ENCODE results near the gene STXBP5.

STXBP5 gene

GRCh38 chr6:147159536-147160374, 44.5 kb upstream of the STXBP5 start:
- H3K4me3 ChIP-seq (ENCODE audit: low read length): no peak overlapping the region
- no peak for DNase-seq (ENCODE audit: low read depth)
- no peak for TF ChIP-seq CTCF (conservative IDR thresholded peaks at IDR 0.05; ENCODE audit: low read length)

GRCh38 chr6:147160593-147160992, 43.6 kb upstream of the STXBP5 start:
- no peak for DNase-seq (ENCODE audit: low read depth)

GRCh38 chr6:147161253-147161973, 42.8 kb upstream of the STXBP5 start:
- TF ChIP-seq CTCF (conservative IDR thresholded peaks at IDR 0.05; ENCODE audit: low read length): no peak
- DNase-seq (ENCODE audit: low read depth): no peak
- no peak overlapping the region for H3K4me3 ChIP-seq (ENCODE audit: low read length)

More at GRCh38 chr6:147160593-147160992, 43.6 kb upstream of the STXBP5 start:
- no peak for TF ChIP-seq CTCF (conservative IDR thresholded peaks at IDR 0.05; ENCODE audit: low read length)
- no peak overlapping the region for H3K4me3 ChIP-seq (ENCODE audit: low read length)

- TF ChIP-seq CTCF (conservative IDR thresholded peaks at IDR 0.05; ENCODE audit: low read length): no peak
- no peak overlapping the region for H3K4me3 ChIP-seq (ENCODE audit: low read length)
- peak; percentile 22 for DNase-seq (ENCODE audit: low read depth)
Observed at GRCh38 chr6:147161974-147162495, 42.2 kb upstream of the STXBP5 start.

GRCh38 chr6:147164761-147165160, 39.5 kb upstream of the STXBP5 start:
- no peak for TF ChIP-seq CTCF (conservative IDR thresholded peaks at IDR 0.05; ENCODE audit: low read length)
- H3K4me3 ChIP-seq (ENCODE audit: low read length): no peak overlapping the region
- no peak for DNase-seq (ENCODE audit: low read depth)

- no peak for TF ChIP-seq CTCF (conservative IDR thresholded peaks at IDR 0.05; ENCODE audit: low read length)
- H3K4me3 ChIP-seq (ENCODE audit: low read length): no peak overlapping the region
- no peak for DNase-seq (ENCODE audit: low read depth)
Observed at GRCh38 chr6:147166360-147166944, 37.8 kb upstream of the STXBP5 start.

All from AG10803 (cell line).